Stimulated activated memory B cell treated with anti-CD40 and anti-IgM and Interleukin-4, amounts not matched to agents 10 μg/mL and 1 μg/mL and 100 μg/mL, for 72 hours (primary cell): ENCODE results near the gene RETN.

Experiments used
- ATAC-seq: fragments of 150-1000 bp; cut with Tn5 transposase; 2 replicates; pipeline ENCODE4 v1.10.0; 2021
- H3K27ac Mint-ChIP-seq: one replicate; pipeline ENCODE4 v1.8.0; 2022; ENCODE audit warnings: mild to moderate bottlenecking, mixed read lengths
- H3K27me3 Mint-ChIP-seq: one replicate; pipeline ENCODE4 v1.8.0; 2022; ENCODE audit warnings: mixed read lengths
- H3K36me3 Mint-ChIP-seq: one replicate; pipeline ENCODE4 v1.8.0; 2022; ENCODE audit warnings: mixed read lengths
- H3K4me1 Mint-ChIP-seq: one replicate; pipeline ENCODE4 v1.8.0; 2022; ENCODE audit warnings: mixed read lengths
- H3K4me3 Mint-ChIP-seq: one replicate; pipeline ENCODE4 v1.8.0; 2022; ENCODE audit warnings: mild to moderate bottlenecking, moderate library complexity, mixed read lengths
- H3K9me3 Mint-ChIP-seq: one replicate; pipeline ENCODE4 v1.8.0; 2022; ENCODE audit warnings: mixed read lengths

The RETN gene

GRCh38 chr19:7682175-7682855 lies 13.5 kb downstream of the RETN start:
- peak overlapping the region; percentile 98 for H3K4me3 Mint-ChIP-seq
- H3K4me1 Mint-ChIP-seq: peaks cover 49% of the 10 kb centered on the region
- H3K36me3 Mint-ChIP-seq: peaks cover 26% of the 10 kb centered on the region
- H3K27ac Mint-ChIP-seq: peak overlapping the region; percentile 98
- H3K27me3 Mint-ChIP-seq: peaks cover 13% of the 10 kb centered on the region
- no peak for ATAC-seq
- no peaks in the 10 kb centered on the region for H3K9me3 Mint-ChIP-seq

DNA sequence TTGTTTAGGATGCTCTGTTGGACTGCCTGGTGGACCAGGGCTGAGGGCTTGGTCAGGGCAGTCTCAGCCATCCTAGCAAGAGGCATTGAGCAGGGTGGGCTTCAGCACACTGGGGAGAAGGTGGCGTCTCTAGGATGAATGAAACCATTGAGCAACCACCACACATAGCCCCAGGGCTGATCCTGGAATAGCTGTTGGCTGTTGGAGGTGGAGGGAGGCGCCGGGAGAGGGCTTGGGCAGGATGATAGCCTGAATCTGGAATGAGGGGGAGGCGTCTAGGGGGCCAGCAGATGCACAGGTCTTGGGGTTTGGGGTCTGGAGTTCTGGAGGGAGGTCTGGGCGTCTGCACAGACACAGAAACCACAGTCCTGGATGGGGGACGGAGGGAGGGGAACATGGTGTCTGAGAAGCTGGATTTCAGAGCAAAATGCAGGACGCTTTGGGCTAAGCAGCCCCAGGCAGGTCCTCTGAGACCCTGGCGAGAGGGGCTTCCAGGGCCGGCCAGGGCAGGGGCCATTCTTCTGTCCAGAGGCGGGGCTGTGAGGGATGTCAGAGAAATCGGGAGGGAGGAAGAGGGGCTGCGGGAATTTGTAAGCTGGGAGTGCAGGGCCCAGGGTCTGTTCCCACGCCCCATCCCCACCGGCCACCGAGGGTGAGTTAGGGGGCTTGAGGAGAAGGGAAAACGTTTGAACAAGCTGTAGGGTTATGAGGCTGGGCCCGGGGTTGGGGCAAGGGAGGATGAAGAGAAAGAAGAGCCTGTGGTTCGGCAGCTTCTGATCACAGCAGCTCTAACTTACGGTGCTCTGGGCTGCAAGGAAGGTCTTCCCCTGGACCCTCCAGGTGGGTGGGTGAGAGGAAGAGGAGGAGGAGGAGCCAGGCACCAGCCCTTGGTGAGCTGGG lies 16.9 kb downstream of the RETN start:
- Mint-ChIP-seq H3K27me3 (no peaks in the 10 kb centered on the region), H3K4me1 (peaks cover 20% of the 10 kb centered on the region), H3K36me3 (peaks cover 34% of the 10 kb centered on the region), H3K27ac (peak overlapping the region; percentile 15), H3K4me3 (peak overlapping the region; percentile 3), H3K9me3 (no peaks in the 10 kb centered on the region)
- ATAC-seq: peak; percentile 3

GRCh38 chr19:7687177-7687576 lies 18.3 kb downstream of the RETN start:
- no peak overlapping the region for H3K4me3 Mint-ChIP-seq
- ATAC-seq: peak; percentile 42
- H3K27me3 Mint-ChIP-seq: no peaks in the 10 kb centered on the region

GRCh38 chr19:7689165-7689564 lies 20.3 kb downstream of the RETN start:
- no peak overlapping the region for H3K4me3 Mint-ChIP-seq
- ATAC-seq: no peak
- peaks cover 3% of the 10 kb centered on the region for H3K4me1 Mint-ChIP-seq
- H3K27me3 Mint-ChIP-seq: no peaks in the 10 kb centered on the region
- no peaks in the 10 kb centered on the region for H3K9me3 Mint-ChIP-seq
- H3K27ac Mint-ChIP-seq: no peak overlapping the region
- H3K36me3 Mint-ChIP-seq: peaks cover 17% of the 10 kb centered on the region

More at GRCh38 chr19:7687177-7687576, 18.3 kb downstream of the RETN start:
- peaks cover 10% of the 10 kb centered on the region for H3K4me1 Mint-ChIP-seq
- H3K36me3 Mint-ChIP-seq: peaks cover 34% of the 10 kb centered on the region
- H3K9me3 Mint-ChIP-seq: no peaks in the 10 kb centered on the region
- H3K27ac Mint-ChIP-seq: peak overlapping the region; percentile 15

DNA sequence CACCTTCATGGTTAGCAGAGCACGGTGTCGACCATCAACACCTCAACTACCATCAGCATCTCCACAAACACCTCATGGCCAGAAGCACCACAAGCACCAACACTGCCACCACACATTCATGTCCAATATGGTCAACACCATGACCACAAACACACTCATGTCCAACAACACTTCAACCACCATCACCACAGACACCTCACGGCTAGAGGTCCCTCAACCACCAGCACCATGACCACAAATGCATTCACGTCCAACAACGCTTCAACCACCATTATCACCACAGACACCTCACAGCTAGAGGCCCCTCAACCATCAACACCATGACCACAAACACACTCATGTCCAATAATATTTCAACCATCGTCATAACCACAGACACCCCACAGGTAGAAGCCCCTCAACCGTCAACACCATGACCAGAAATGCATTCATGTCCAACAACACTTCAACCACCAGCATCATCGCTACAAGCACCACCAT lies 22.0 kb downstream of the RETN start:
- ATAC-seq: no peak
- Mint-ChIP-seq H3K4me3 (no peak overlapping the region), H3K9me3 (no peaks in the 10 kb centered on the region), H3K27me3 (no peaks in the 10 kb centered on the region), H3K27ac (no peak overlapping the region), H3K36me3 (peaks cover 17% of the 10 kb centered on the region), H3K4me1 (peaks cover 16% of the 10 kb centered on the region)

GRCh38 chr19:7691497-7691896 lies 22.6 kb downstream of the RETN start:
- Mint-ChIP-seq H3K27me3 (no peaks in the 10 kb centered on the region), H3K4me3 (no peak overlapping the region), H3K27ac (no peak overlapping the region), H3K36me3 (peaks cover 20% of the 10 kb centered on the region), H3K9me3 (peaks cover 1% of the 10 kb centered on the region), H3K4me1 (peaks cover 19% of the 10 kb centered on the region)
- ATAC-seq: no peak

DNA sequence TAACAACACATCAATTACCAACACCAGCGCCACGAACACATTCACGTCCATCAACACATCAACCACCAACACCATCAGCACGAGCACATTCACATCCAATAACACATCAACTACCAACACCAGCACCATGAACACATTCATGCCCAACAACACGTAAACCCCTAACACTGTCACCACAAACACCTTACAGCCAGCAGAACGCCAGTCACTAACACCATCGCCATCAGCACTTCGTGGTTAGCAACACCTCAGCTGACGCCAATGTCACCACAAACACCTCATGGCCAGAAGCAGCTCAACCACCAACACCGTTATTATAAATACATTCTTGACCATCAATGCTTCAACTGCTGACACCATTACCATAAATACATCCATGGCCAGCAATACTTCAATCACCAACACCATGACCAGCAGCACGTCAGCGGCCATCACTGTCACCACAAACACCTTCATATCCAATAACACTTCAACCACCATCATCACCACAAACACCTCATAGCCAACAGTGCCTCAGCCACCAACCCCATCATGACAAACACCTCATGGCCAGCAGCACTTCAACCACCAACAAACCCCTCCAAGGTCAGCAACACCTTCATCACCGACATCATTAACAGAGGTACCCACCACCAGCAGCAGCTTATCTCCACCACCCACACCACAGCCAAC lies 23.7 kb downstream of the RETN start:
- Mint-ChIP-seq H3K27me3 (no peaks in the 10 kb centered on the region), H3K36me3 (peaks cover 27% of the 10 kb centered on the region), H3K27ac (no peak overlapping the region), H3K4me1 (peaks cover 28% of the 10 kb centered on the region), H3K4me3 (no peak overlapping the region), H3K9me3 (peaks cover 2% of the 10 kb centered on the region)
- ATAC-seq: no peak

DNA sequence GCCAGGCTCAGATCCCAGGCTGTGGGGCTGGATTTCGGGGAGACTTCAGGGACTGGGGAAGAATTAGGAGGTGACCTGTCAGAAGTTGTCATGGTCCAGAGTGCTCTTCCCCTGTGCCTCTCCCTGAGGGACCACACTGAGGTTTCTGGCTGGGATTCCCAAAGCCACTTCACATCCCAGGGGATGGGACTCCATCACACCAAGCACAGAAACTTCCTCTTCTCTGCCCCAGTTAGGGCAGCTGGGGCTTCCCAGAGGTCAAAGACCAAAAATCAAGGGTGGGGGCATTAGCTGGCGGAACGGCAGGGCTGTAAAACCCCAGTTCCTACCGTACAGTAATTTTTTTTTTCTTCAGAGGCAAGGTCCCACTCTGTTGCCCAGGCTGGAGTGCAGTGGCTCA lies 25.6 kb downstream of the RETN start:
- Mint-ChIP-seq H3K4me1 (peaks cover 43% of the 10 kb centered on the region), H3K4me3 (peak overlapping the region; percentile 65), H3K36me3 (peaks cover 46% of the 10 kb centered on the region), H3K9me3 (peaks cover 2% of the 10 kb centered on the region), H3K27me3 (no peaks in the 10 kb centered on the region), H3K27ac (peak overlapping the region; percentile 67)
- ATAC-seq: peak; percentile 83

DNA sequence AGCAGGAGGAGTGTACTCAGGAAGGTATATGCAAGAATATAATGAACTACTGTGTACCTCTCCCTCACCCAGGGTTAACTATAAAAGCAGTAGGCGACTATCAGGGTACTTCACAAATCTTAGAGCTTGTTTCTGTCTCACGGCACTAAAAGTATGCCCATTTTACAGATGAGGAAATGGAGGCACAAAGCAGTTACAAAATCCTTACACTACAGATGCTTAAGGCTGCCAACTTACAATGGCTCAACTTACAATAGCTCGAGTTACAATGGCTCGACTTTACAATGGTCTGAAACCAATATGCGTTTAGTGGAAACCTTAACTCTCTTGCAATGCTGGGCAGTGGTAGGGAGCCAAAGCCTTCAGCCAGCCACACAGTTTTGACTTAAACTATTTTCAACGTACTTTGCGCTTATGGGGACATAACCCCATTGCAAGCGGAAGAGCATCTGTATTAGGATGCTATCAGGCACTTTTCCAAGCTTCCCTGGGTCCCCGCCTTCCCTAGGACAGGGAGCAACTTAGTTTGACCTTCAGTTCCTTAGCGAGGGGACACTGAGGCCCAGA lies 29.0 kb downstream of the RETN start:
- no peaks in the 10 kb centered on the region for H3K27me3 Mint-ChIP-seq
- peaks cover 72% of the 10 kb centered on the region for H3K4me1 Mint-ChIP-seq
- H3K9me3 Mint-ChIP-seq: peaks cover 2% of the 10 kb centered on the region
- peaks cover 65% of the 10 kb centered on the region for H3K36me3 Mint-ChIP-seq
- peak overlapping the region; percentile 95 for H3K4me3 Mint-ChIP-seq
- peak overlapping the region; percentile 100 for H3K27ac Mint-ChIP-seq
- ATAC-seq: no peak

- no peak for ATAC-seq
- Mint-ChIP-seq H3K4me3 (peak overlapping the region; percentile 95), H3K27ac (peak overlapping the region; percentile 100), H3K4me1 (peaks cover 80% of the 10 kb centered on the region), H3K36me3 (peaks cover 65% of the 10 kb centered on the region), H3K9me3 (peaks cover 2% of the 10 kb centered on the region), H3K27me3 (no peaks in the 10 kb centered on the region)
Measured at GRCh38 chr19:7698583-7698982, 29.7 kb downstream of the RETN start.

DNA sequence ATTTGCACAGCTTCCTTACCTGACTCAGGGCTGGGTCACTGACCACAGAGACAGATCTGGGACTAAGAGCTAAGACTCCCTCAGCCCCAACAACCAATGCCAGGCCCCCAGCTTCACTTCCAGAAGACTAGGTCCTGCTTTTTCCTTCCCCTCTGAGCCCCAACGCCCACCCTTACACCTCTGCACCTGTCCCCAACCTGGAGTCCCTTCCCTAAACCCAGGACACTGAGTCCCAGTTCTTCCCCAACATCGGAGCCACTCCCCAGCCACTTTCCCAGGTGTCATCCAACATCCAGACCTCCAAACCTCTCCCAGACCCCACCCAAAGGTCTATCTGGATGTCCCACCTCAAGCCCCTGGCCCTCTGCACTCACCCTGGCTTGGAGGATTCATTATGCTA lies 30.2 kb downstream of the RETN start:
- Mint-ChIP-seq H3K4me1 (peaks cover 83% of the 10 kb centered on the region), H3K27ac (peak overlapping the region; percentile 100), H3K27me3 (no peaks in the 10 kb centered on the region), H3K4me3 (peak overlapping the region; percentile 95), H3K9me3 (peaks cover 2% of the 10 kb centered on the region), H3K36me3 (peaks cover 65% of the 10 kb centered on the region)
- ATAC-seq: no peak

DNA sequence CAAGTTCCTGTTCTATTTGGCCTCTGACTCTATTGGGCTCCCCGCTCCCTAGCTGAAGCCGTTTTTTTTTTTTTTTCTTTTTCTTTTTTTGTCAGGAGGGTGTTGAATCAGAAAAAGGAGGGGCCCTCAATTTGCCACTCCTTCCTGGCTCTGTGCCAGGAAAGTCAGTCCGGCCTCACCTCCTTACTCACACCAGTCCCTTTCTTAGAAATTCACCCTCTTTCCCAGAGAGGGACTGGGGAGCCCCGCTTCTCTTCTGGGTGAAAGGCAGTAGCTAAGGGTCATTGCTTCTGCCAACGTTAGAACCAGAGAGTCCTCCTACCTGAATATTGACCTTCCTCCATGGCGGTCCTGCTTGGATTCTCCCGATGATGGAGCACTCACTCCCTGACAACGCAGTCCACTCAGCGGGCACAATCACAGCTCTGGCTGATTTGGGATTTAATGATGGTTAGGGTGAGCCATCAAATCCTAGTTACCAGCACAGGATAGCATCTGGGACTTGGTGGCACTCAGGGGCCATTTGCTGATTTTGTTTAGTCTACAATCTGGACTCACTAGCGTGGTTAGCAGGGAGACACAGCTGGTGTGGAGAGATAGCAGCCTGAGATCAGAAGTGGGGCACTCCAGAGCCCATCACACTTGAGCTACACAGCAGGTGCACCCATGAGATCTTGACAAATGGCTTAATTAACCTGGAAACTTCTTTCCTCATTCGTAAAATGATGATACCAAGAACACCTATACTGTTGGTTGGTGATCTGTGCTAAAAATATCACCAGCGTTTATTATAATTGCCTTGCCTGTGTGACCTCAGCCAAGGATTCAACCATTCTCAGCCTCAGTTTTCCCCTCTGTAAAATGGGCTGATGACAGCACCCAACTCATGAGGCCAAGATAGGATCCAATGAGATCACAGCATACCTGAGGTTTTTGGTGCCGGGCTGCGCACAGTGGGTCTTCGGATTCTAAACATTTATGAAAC lies 30.9 kb downstream of the RETN start:
- peak overlapping the region; percentile 95 for H3K4me3 Mint-ChIP-seq
- H3K4me1 Mint-ChIP-seq: peaks cover 83% of the 10 kb centered on the region
- peak overlapping the region; percentile 100 for H3K27ac Mint-ChIP-seq
- H3K36me3 Mint-ChIP-seq: peaks cover 65% of the 10 kb centered on the region
- peaks cover 2% of the 10 kb centered on the region for H3K9me3 Mint-ChIP-seq
- no peaks in the 10 kb centered on the region for H3K27me3 Mint-ChIP-seq
- peak; percentile 35 for ATAC-seq

GRCh38 chr19:7701049-7701653 lies 32.3 kb downstream of the RETN start:
- ATAC-seq: no peak
- H3K27ac Mint-ChIP-seq: peak overlapping the region; percentile 100

More at GRCh38 chr19:7701049-7701653, 32.3 kb downstream of the RETN start:
- peaks cover 59% of the 10 kb centered on the region for H3K36me3 Mint-ChIP-seq
- no peaks in the 10 kb centered on the region for H3K27me3 Mint-ChIP-seq
- peaks cover 89% of the 10 kb centered on the region for H3K4me1 Mint-ChIP-seq
- peaks cover 2% of the 10 kb centered on the region for H3K9me3 Mint-ChIP-seq
- peak overlapping the region; percentile 95 for H3K4me3 Mint-ChIP-seq
